K562 (cell line): ENCODE measurements around the gene TYW5. TPM values are rescaled to one million over a fixed set of nuclear protein-coding genes. Genes with fewer than 3 reads are reported as not detected.

Source experiments
- ATAC-seq: fragments of 200-7000 bp; cut with Tn5 transposase; 3 replicates; pipeline ENCODE4 v1.9.1; 2020; ENCODE audit warnings: moderate library complexity
- BruUV-seq: library from RNA; stranded (reverse); fragments of 400-500 nt; replicated peaks from 2 replicates; lab custom pipeline; 2021; lab: Mats Ljungman, UMichigan
- CTCF ChIA-PET: fragments of 300-600 bp; formaldehyde crosslinking; extraction: SDS; loops from one replicate; lab custom pipeline; 2021; ENCODE audit warnings: low intra/inter-chr PET ratio; lab: Yijun Ruan, JAX
- POLR2A ChIA-PET: fragments of 300-600, 350-650 bp; sonication (Branson Sonifier 250); formaldehyde crosslinking; extraction: SDS; loops from one replicate; lab custom pipeline; 2021; ENCODE audit warnings: antibody characterized with exemption, inconsistent platforms; lab: Yijun Ruan, JAX
- DNase-seq, 4 experiments: peaks; one replicate each; pipeline versions ENCODE4 v3.0.0 to v3.0.0-alpha.2; 2011 to 2018; ENCODE audit warnings: low spot score in 3 of 4, mixed read lengths in 3 of 4; ENCODE audit errors: extremely low read depth in 1 of 4
- FAIRE-seq: peaks from 2 replicates; lab custom pipeline; 2011; peaks lifted over from hg19 to GRCh38; lab: Jason Lieb, UNC
- H2AFZ ChIP-seq: 2 replicates; pipeline ENCODE4 v1.6.0; 2011; ENCODE audit warnings: low read depth, low read length, control low read depth, inconsistent platforms
- H3K27ac ChIP-seq: fragments of 200-600 bp; 3 replicates; pipeline ENCODE4 v1.8.0; 2011; ENCODE audit warnings: low read depth, mild to moderate bottlenecking, control low read depth, inconsistent platforms, low read length, moderate library complexity, mixed read lengths; ENCODE audit errors: extremely low read depth
- H3K27me3 ChIP-seq, 2 experiments: fragments of 300-600 bp in 1 of 2; 2 replicates in 1 of 2; 3 replicates in 1 of 2; pipeline versions ENCODE4 v1.6.0 to v1.8.0; 2011; ENCODE audit warnings: inconsistent platforms in 2 of 2, low read length in 2 of 2, mild to moderate bottlenecking in 1 of 2, mixed read lengths in 1 of 2, moderate library complexity in 1 of 2; ENCODE audit not compliant: control insufficient read depth in 2 of 2, insufficient read depth in 2 of 2
- H3K36me3 ChIP-seq: fragments of 300-600 bp; 3 replicates; pipeline ENCODE4 v1.8.0; 2011; ENCODE audit warnings: mild to moderate bottlenecking, low read length, inconsistent platforms; ENCODE audit not compliant: control insufficient read depth, insufficient read depth
- H3K4me1 ChIP-seq, 2 experiments: fragments of 200-600 bp in 1 of 2; replicated peaks in 1 of 2; 2 replicates in 1 of 2; 3 replicates in 1 of 2; pipeline versions ENCODE4 v1.5.1 to v1.8.0; 2011; ENCODE audit warnings: inconsistent platforms in 2 of 2, low read length in 2 of 2, mild to moderate bottlenecking in 1 of 2, mixed read lengths in 1 of 2, moderate library complexity in 1 of 2; ENCODE audit not compliant: control insufficient read depth in 2 of 2, insufficient read depth in 2 of 2
- H3K4me2 ChIP-seq: 2 replicates; pipeline ENCODE4 v1.6.1; 2011; ENCODE audit warnings: low read length, control low read depth, inconsistent platforms, mixed read lengths; ENCODE audit not compliant: insufficient read depth
- H3K4me3 ChIP-seq: fragments of 200-600 bp; sonication (generic), shearing (Covaris generic); 2 replicates; pipeline ENCODE4 v1.5.1; 2016; ENCODE audit warnings: control low read depth, inconsistent platforms
- H3K79me2 ChIP-seq: fragments of 200-600 bp; 3 replicates; pipeline ENCODE4 v1.8.0; 2011; ENCODE audit warnings: low read length, inconsistent platforms; ENCODE audit not compliant: control insufficient read depth, insufficient read depth
- H3K9ac ChIP-seq, 2 experiments: 2 replicates each; pipeline versions ENCODE4 v1.6.0 to v1.6.1; 2011; ENCODE audit warnings: low read depth in 2 of 2, low read length in 2 of 2, control low read depth in 1 of 2, inconsistent platforms in 1 of 2, mild to moderate bottlenecking in 1 of 2, mixed read lengths in 1 of 2; ENCODE audit not compliant: insufficient read depth in 1 of 2
- H3K9me1 ChIP-seq: one replicate; pipeline ENCODE4 v1.6.0; 2011; ENCODE audit warnings: inconsistent platforms, mild to moderate bottlenecking, low read length, moderate library complexity; ENCODE audit not compliant: control insufficient read depth, insufficient read depth
- H3K9me3 ChIP-seq: replicated peaks from 2 replicates; pipeline ENCODE4 v1.5.1; 2011; ENCODE audit warnings: low read depth, low read length, inconsistent platforms; ENCODE audit not compliant: control insufficient read depth, insufficient read depth
- H4K20me1 ChIP-seq: replicated peaks from 2 replicates; pipeline ENCODE4 v1.6.1; 2011; ENCODE audit warnings: low read length, inconsistent platforms, mixed read lengths; ENCODE audit not compliant: control insufficient read depth, insufficient read depth
- CEBPG ChIP-seq, 3 experiments: fragments of 200-800 bp in 1 of 3; sonication (Bioruptor generic) in 1 of 3; sonication (generic) in 1 of 3; formaldehyde crosslinking in 1 of 3; IDR thresholded peaks in 2 of 3; conservative IDR thresholded peaks in 1 of 3; 2 replicates each; pipeline versions ENCODE4 v1.6.1 to v1.8.0; 2016 to 2022; ENCODE audit warnings: missing compliant biosample characterization in 2 of 3, missing genetic modification characterization in 2 of 3, mild to moderate bottlenecking in 1 of 3, missing genetic modification reagents in 1 of 3
- EWSR1 ChIP-seq: fragments of 450-650 bp; IDR thresholded peaks from 2 replicates; pipeline ENCODE4 v1.6.1; 2018; ENCODE audit warnings: borderline replicate concordance, mild to moderate bottlenecking, low read depth, moderate library complexity; ENCODE audit not compliant: partially characterized antibody
- GTF2E2 ChIP-seq: fragments of 200-800 bp; sonication (Bioruptor generic); IDR thresholded peaks from 2 replicates; pipeline ENCODE4 v1.6.1; 2016; ENCODE audit warnings: missing genetic modification characterization, missing compliant biosample characterization
- HSF4 ChIP-seq: fragments of 250-450 bp; sonication (Bioruptor Pico); IDR thresholded peaks from 2 replicates; pipeline ENCODE4 v2.1.2; 2022; ENCODE audit warnings: mild to moderate bottlenecking, moderate library complexity, borderline replicate concordance
- TRIM24 ChIP-seq, 2 experiments: fragments of 450-650 bp; IDR thresholded peaks; 2 replicates each; pipeline ENCODE4 v1.6.1; 2016
- TSC22D4 ChIP-seq: fragments of 450-650 bp; IDR thresholded peaks from 2 replicates; pipeline ENCODE4 v1.6.1; 2016; ENCODE audit warnings: missing genetic modification characterization, missing biosample characterization, control low read depth
- ZNF583 ChIP-seq: fragments of 250-450 bp; sonication (Bioruptor Pico); IDR thresholded peaks from 2 replicates; pipeline ENCODE4 v1.4.0; 2020
- WGBS: fragments of 100-300 bp; shearing (Covaris generic); methylation state at CpG from one replicate; pipeline ENCODE4 v1.1.6; 2016; ENCODE audit warnings: low coverage, mixed read lengths; ENCODE audit not compliant: insufficient coverage; ENCODE audit errors: missing lambda C conversion rate; 5-methylcytosine and 5-hydroxymethylcytosine counted together
- in situ Hi-C: fragments of 300-500 bp; cut with MboI; formaldehyde crosslinking; loops from 4 replicates; pipeline ENCODE4 v1.15.0; 2018; ENCODE audit warnings: inconsistent platforms, mixed read lengths
- intact Hi-C: fragments of 100-400 bp; cut with micrococcal nuclease; formaldehyde crosslinking; loops from 2 replicates; pipeline ENCODE4 v1.14.2; 2022
- polyA plus RNA-seq, 8 experiments: library from polyadenylated mRNA; depleted of rRNA in 4 of 8; stranded (reverse) in 5 of 8; unstranded in 3 of 8; fragments of >200 nt; fragmentation: Nextera tagmentation in 2 of 8; fragmentation: Illumina TruSeq in 1 of 8; extraction: Ambion mirVana in 2 of 8; extraction: Trizol in 1 of 8; gene quantifications; 2 replicates each; pipeline versions ENCODE4 v1.2.1 to v1.2.3, GENCODE V29; 2011 to 2014; ENCODE audit warnings: inconsistent platforms in 1 of 8, missing spikeins in 1 of 8
- total RNA-seq, 7 experiments: library from RNA; depleted of rRNA in 6 of 7; stranded (reverse); fragments of >200 nt in 6 of 7; fragmentation: Illumina TruSeq in 2 of 7; extraction: Trizol in 2 of 7; gene quantifications; 2 replicates each; pipeline versions ENCODE4 v1.2.1 to v1.2.3, GENCODE V29; 2011 to 2021; ENCODE audit warnings: low replicate concordance in 1 of 7
- TF ChIP-seq, protein P1 (sequence below): IDR thresholded peaks from 2 replicates; pipeline ENCODE4 v1.6.1; 2012; ENCODE audit warnings: low read depth, low read length, improper control_type of control experiment, borderline replicate concordance
- TF ChIP-seq, protein P2 (sequence below), 2 experiments: fragments of 450-650 bp in 1 of 2; sonication (generic) in 1 of 2; formaldehyde crosslinking in 1 of 2; IDR thresholded peaks in 1 of 2; conservative IDR thresholded peaks in 1 of 2; 2 replicates each; pipeline versions ENCODE4 v1.6.1 to v1.8.1; 2016 to 2023; ENCODE audit warnings: mild to moderate bottlenecking in 2 of 2, moderate library complexity in 2 of 2, inconsistent platforms in 1 of 2, missing genetic modification reagents in 1 of 2
- TF ChIP-seq, protein P3 (sequence below), 2 experiments: IDR thresholded peaks; 2 replicates each; pipeline ENCODE4 v1.6.1; 2012; ENCODE audit warnings: improper control_type of control experiment in 2 of 2, low read depth in 2 of 2, low read length in 2 of 2, borderline replicate concordance in 1 of 2

The TYW5 gene
- total and polyA plus RNA-seq, 9 of the 15 experiments (the other 6 are each of a cell fraction or from before 2014, with no cell fraction given) = 3.6 to 7.7 (median 4.6) TPM

DNA sequence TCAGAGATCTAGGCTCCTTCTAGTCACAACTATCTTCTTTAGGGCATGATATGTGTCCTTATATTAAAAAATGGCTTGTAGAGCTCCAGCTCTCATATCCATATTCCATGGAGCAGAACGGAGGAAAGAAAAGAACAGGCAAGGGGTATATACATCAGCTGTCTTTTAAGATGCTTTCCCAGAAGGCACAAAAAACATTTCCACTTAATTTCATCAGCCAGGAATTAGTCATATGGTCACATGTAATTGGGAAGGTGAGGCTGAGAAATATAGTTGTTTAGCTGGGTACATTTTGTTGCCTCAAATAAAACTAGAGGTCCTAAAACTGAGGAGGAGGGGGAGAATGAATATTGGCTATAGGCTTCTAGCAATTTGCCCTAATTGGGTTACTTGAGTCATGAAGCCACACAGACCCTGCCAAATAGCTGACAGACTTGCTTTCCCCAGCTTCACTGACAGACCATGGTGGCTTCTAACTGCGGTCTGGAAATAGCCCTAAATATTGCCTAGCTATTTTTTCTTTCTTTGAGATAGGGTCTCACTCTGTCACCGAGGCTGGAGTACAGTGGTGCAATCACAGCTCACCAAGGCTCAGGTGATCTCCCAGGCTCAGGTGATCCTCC, 20.1 kb upstream of the TYW5 start:
- BruUV-seq = no TSS peak
- no peak for FAIRE-seq
- Histone ChIP-seq H3K79me2 (no peaks in the 10 kb centered on the region), H3K9ac (no peak overlapping the region), H3K36me3 (no peaks in the 10 kb centered on the region), H3K27me3 (no peaks in the 10 kb centered on the region), H3K4me2 (no peak overlapping the region), H3K4me3 (no peak overlapping the region), H3K9me3 (no peaks in the 10 kb centered on the region), H3K27ac (no peak overlapping the region), H3K4me1 (no peaks in the 10 kb centered on the region), H4K20me1 (no peaks in the 10 kb centered on the region), H3K9me1 (no peaks in the 10 kb centered on the region), H2AFZ (no peak overlapping the region)
- intact Hi-C loops (no loop called here), in situ Hi-C loops (loop anchor here (10.0 kb wide), 1 partner anchor 719 kb away; no protein-coding TSS in a partner anchor)
- DNase-seq = no peak
- ChIA-PET CTCF (no interaction called here), POLR2A (interaction anchor here (0.8 to 0.9 kb wide), 2 partner anchors 10 to 495 kb away, joined by 3 read pairs; no protein-coding TSS in a partner anchor)
- 51% methylated on average over 3 of the region's 3 CpGs for WGBS
- ATAC-seq = no peak
- TF ChIP-seq TSC22D4 (tag) (no peak), GTF2E2 (tag) (no peak), EWSR1 (no peak), TRIM24 (IDR thresholded peaks at IDR 0.05) (peak in 1 of 2 experiments; percentile 21; a peak in 1 of 4 replicates), CEBPG (CRISPR knock-in tag; IDR thresholded peaks at IDR 0.05) (no peak), CEBPG (tag; conservative IDR thresholded peaks at IDR 0.05 in 1 of 2, IDR thresholded peaks at IDR 0.05 in 1 of 2) (peak in 1 of 2 experiments; percentile 80; a peak in 2 of 4 replicates), ZNF583 (CRISPR knock-in tag) (no peak), HSF4 (CRISPR knock-in tag) (no peak)
- TF ChIP-seq, protein P1, sequence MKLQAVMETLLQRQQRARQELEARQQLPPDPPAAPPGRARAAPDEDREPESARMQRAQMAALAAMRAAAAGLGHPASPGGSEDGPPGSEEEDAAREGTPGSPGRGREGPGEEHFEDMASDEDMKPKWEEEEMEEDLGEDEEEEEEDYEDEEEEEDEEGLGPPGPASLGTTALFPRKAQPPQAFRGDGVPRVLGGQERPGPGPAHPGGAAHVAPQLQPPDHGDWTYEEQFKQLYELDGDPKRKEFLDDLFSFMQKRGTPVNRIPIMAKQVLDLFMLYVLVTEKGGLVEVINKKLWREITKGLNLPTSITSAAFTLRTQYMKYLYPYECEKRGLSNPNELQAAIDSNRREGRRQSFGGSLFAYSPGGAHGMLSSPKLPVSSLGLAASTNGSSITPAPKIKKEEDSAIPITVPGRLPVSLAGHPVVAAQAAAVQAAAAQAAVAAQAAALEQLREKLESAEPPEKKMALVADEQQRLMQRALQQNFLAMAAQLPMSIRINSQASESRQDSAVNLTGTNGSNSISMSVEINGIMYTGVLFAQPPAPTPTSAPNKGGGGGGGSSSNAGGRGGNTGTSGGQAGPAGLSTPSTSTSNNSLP = no peak
- TF ChIP-seq, protein P2, sequence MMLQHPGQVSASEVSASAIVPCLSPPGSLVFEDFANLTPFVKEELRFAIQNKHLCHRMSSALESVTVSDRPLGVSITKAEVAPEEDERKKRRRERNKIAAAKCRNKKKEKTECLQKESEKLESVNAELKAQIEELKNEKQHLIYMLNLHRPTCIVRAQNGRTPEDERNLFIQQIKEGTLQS (IDR thresholded peaks at IDR 0.05) = peak; percentile 71; the same call in 1 of the 2 replicates
- TF ChIP-seq, protein P2 (CRISPR knock-in tag; conservative IDR thresholded peaks at IDR 0.05) = no peak
- TF ChIP-seq, protein P3, sequence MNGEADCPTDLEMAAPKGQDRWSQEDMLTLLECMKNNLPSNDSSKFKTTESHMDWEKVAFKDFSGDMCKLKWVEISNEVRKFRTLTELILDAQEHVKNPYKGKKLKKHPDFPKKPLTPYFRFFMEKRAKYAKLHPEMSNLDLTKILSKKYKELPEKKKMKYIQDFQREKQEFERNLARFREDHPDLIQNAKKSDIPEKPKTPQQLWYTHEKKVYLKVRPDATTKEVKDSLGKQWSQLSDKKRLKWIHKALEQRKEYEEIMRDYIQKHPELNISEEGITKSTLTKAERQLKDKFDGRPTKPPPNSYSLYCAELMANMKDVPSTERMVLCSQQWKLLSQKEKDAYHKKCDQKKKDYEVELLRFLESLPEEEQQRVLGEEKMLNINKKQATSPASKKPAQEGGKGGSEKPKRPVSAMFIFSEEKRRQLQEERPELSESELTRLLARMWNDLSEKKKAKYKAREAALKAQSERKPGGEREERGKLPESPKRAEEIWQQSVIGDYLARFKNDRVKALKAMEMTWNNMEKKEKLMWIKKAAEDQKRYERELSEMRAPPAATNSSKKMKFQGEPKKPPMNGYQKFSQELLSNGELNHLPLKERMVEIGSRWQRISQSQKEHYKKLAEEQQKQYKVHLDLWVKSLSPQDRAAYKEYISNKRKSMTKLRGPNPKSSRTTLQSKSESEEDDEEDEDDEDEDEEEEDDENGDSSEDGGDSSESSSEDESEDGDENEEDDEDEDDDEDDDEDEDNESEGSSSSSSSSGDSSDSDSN (IDR thresholded peaks at IDR 0.05; ENCODE audit: borderline replicate concordance in 1 of 2, low read depth in 2 of 2, low read length in 2 of 2) = no peak
